K562 (cell line): ENCODE measurements around the gene ELMO3. TPM values are rescaled to one million over a fixed set of nuclear protein-coding genes. Genes with fewer than 3 reads are reported as not detected.

Experiments
- ATAC-seq: fragments of 200-7000 bp; cut with Tn5 transposase; 3 replicates; pipeline ENCODE4 v1.9.1; 2020; ENCODE audit warnings: moderate library complexity
- BruUV-seq: library from RNA; stranded (reverse); fragments of 400-500 nt; replicated peaks from 2 replicates; lab custom pipeline; 2021; lab: Mats Ljungman, UMichigan
- CTCF ChIA-PET: fragments of 300-600 bp; formaldehyde crosslinking; extraction: SDS; loops from one replicate; lab custom pipeline; 2021; ENCODE audit warnings: low intra/inter-chr PET ratio; lab: Yijun Ruan, JAX
- POLR2A ChIA-PET: fragments of 300-600, 350-650 bp; sonication (Branson Sonifier 250); formaldehyde crosslinking; extraction: SDS; loops from one replicate; lab custom pipeline; 2021; ENCODE audit warnings: antibody characterized with exemption, inconsistent platforms; lab: Yijun Ruan, JAX
- DNase-seq, 4 experiments: peaks; one replicate each; pipeline versions ENCODE4 v3.0.0 to v3.0.0-alpha.2; 2011 to 2018; ENCODE audit warnings: low spot score in 3 of 4, mixed read lengths in 3 of 4; ENCODE audit errors: extremely low read depth in 1 of 4
- FAIRE-seq: peaks from 2 replicates; lab custom pipeline; 2011; peaks lifted over from hg19 to GRCh38; lab: Jason Lieb, UNC
- H2AFZ ChIP-seq: 2 replicates; pipeline ENCODE4 v1.6.0; 2011; ENCODE audit warnings: low read depth, low read length, control low read depth, inconsistent platforms
- H3K27ac ChIP-seq: fragments of 200-600 bp; 3 replicates; pipeline ENCODE4 v1.8.0; 2011; ENCODE audit warnings: low read depth, mild to moderate bottlenecking, control low read depth, inconsistent platforms, low read length, moderate library complexity, mixed read lengths; ENCODE audit errors: extremely low read depth
- H3K27me3 ChIP-seq, 2 experiments: fragments of 300-600 bp in 1 of 2; 2 replicates in 1 of 2; 3 replicates in 1 of 2; pipeline versions ENCODE4 v1.6.0 to v1.8.0; 2011; ENCODE audit warnings: inconsistent platforms in 2 of 2, low read length in 2 of 2, mild to moderate bottlenecking in 1 of 2, mixed read lengths in 1 of 2, moderate library complexity in 1 of 2; ENCODE audit not compliant: control insufficient read depth in 2 of 2, insufficient read depth in 2 of 2
- H3K36me3 ChIP-seq: fragments of 300-600 bp; 3 replicates; pipeline ENCODE4 v1.8.0; 2011; ENCODE audit warnings: mild to moderate bottlenecking, low read length, inconsistent platforms; ENCODE audit not compliant: control insufficient read depth, insufficient read depth
- H3K4me1 ChIP-seq, 2 experiments: fragments of 200-600 bp in 1 of 2; replicated peaks in 1 of 2; 2 replicates in 1 of 2; 3 replicates in 1 of 2; pipeline versions ENCODE4 v1.5.1 to v1.8.0; 2011; ENCODE audit warnings: inconsistent platforms in 2 of 2, low read length in 2 of 2, mild to moderate bottlenecking in 1 of 2, mixed read lengths in 1 of 2, moderate library complexity in 1 of 2; ENCODE audit not compliant: control insufficient read depth in 2 of 2, insufficient read depth in 2 of 2
- H3K4me2 ChIP-seq: 2 replicates; pipeline ENCODE4 v1.6.1; 2011; ENCODE audit warnings: low read length, control low read depth, inconsistent platforms, mixed read lengths; ENCODE audit not compliant: insufficient read depth
- H3K4me3 ChIP-seq: fragments of 200-600 bp; sonication (generic), shearing (Covaris generic); 2 replicates; pipeline ENCODE4 v1.5.1; 2016; ENCODE audit warnings: control low read depth, inconsistent platforms
- H3K79me2 ChIP-seq: fragments of 200-600 bp; 3 replicates; pipeline ENCODE4 v1.8.0; 2011; ENCODE audit warnings: low read length, inconsistent platforms; ENCODE audit not compliant: control insufficient read depth, insufficient read depth
- H3K9ac ChIP-seq, 2 experiments: 2 replicates each; pipeline versions ENCODE4 v1.6.0 to v1.6.1; 2011; ENCODE audit warnings: low read depth in 2 of 2, low read length in 2 of 2, control low read depth in 1 of 2, inconsistent platforms in 1 of 2, mild to moderate bottlenecking in 1 of 2, mixed read lengths in 1 of 2; ENCODE audit not compliant: insufficient read depth in 1 of 2
- H3K9me1 ChIP-seq: one replicate; pipeline ENCODE4 v1.6.0; 2011; ENCODE audit warnings: inconsistent platforms, mild to moderate bottlenecking, low read length, moderate library complexity; ENCODE audit not compliant: control insufficient read depth, insufficient read depth
- H3K9me3 ChIP-seq: replicated peaks from 2 replicates; pipeline ENCODE4 v1.5.1; 2011; ENCODE audit warnings: low read depth, low read length, inconsistent platforms; ENCODE audit not compliant: control insufficient read depth, insufficient read depth
- H4K20me1 ChIP-seq: replicated peaks from 2 replicates; pipeline ENCODE4 v1.6.1; 2011; ENCODE audit warnings: low read length, inconsistent platforms, mixed read lengths; ENCODE audit not compliant: control insufficient read depth, insufficient read depth
- BRD4 ChIP-seq: fragments of 200-600 bp; sonication (generic); IDR thresholded peaks from 2 replicates; pipeline ENCODE4 v1.6.1; 2017; ENCODE audit warnings: inconsistent platforms
- BRF1 ChIP-seq: IDR thresholded peaks from 3 replicates; pipeline ENCODE4 v1.6.1; 2011; ENCODE audit warnings: borderline replicate concordance, mild to moderate bottlenecking; ENCODE audit not compliant: insufficient read length; ENCODE audit errors: extremely low read depth
- DACH1 ChIP-seq: fragments of 450-650 bp; IDR thresholded peaks from 2 replicates; pipeline ENCODE4 v1.6.1; 2018; ENCODE audit not compliant: partially characterized antibody
- HMGN3 ChIP-seq: IDR thresholded peaks from 2 replicates; pipeline ENCODE4 v1.6.1; 2011; ENCODE audit warnings: borderline replicate concordance, low read depth, mild to moderate bottlenecking, mixed read lengths, low read length; ENCODE audit not compliant: insufficient read length; ENCODE audit errors: extremely low read depth
- HNRNPLL ChIP-seq: fragments of 200-400 bp; formaldehyde crosslinking; IDR thresholded peaks from 2 replicates; pipeline ENCODE4 v1.6.1; 2017; ENCODE audit warnings: low read length, low read depth, mild to moderate bottlenecking; ENCODE audit not compliant: poor library complexity, severe bottlenecking
- KAT7 ChIP-seq: sonication (generic); formaldehyde crosslinking; IDR thresholded peaks from 2 replicates; pipeline ENCODE4 v1.8.0; 2022; ENCODE audit warnings: missing genetic modification reagents, mild to moderate bottlenecking, borderline replicate concordance
- MNT ChIP-seq, 2 experiments: fragments of 450-650 bp; conservative IDR thresholded peaks; 2 replicates each; pipeline ENCODE4 v1.6.1; 2017; ENCODE audit warnings: mild to moderate bottlenecking in 2 of 2, moderate library complexity in 2 of 2
- MTA1 ChIP-seq: fragments of 450-650 bp; IDR thresholded peaks from 2 replicates; pipeline ENCODE4 v1.6.1; 2017; ENCODE audit warnings: borderline replicate concordance
- TFAP4 ChIP-seq: sonication (generic); formaldehyde crosslinking; IDR thresholded peaks from 2 replicates; pipeline ENCODE4 v1.8.0; 2022; ENCODE audit warnings: missing genetic modification reagents, mild to moderate bottlenecking, moderate library complexity, borderline replicate concordance
- ZNF146 ChIP-seq: IDR thresholded peaks from one replicate; pipeline ENCODE4 v1.6.1; 2018; ENCODE audit warnings: missing compliant biosample characterization; ENCODE audit not compliant: unreplicated experiment
- ZNF766 ChIP-seq: fragments of 200-800 bp; sonication (Bioruptor generic); conservative IDR thresholded peaks from 2 replicates; pipeline ENCODE4 v1.6.1; 2016; ENCODE audit warnings: missing genetic modification characterization, missing compliant biosample characterization
- WGBS: fragments of 100-300 bp; shearing (Covaris generic); methylation state at CpG from one replicate; pipeline ENCODE4 v1.1.6; 2016; ENCODE audit warnings: low coverage, mixed read lengths; ENCODE audit not compliant: insufficient coverage; ENCODE audit errors: missing lambda C conversion rate; 5-methylcytosine and 5-hydroxymethylcytosine counted together
- in situ Hi-C: fragments of 300-500 bp; cut with MboI; formaldehyde crosslinking; loops from 4 replicates; pipeline ENCODE4 v1.15.0; 2018; ENCODE audit warnings: inconsistent platforms, mixed read lengths
- intact Hi-C: fragments of 100-400 bp; cut with micrococcal nuclease; formaldehyde crosslinking; loops from 2 replicates; pipeline ENCODE4 v1.14.2; 2022
- polyA plus RNA-seq, 8 experiments: library from polyadenylated mRNA; depleted of rRNA in 4 of 8; stranded (reverse) in 5 of 8; unstranded in 3 of 8; fragments of >200 nt; fragmentation: Nextera tagmentation in 2 of 8; fragmentation: Illumina TruSeq in 1 of 8; extraction: Ambion mirVana in 2 of 8; extraction: Trizol in 1 of 8; gene quantifications; 2 replicates each; pipeline versions ENCODE4 v1.2.1 to v1.2.3, GENCODE V29; 2011 to 2014; ENCODE audit warnings: inconsistent platforms in 1 of 8, missing spikeins in 1 of 8
- total RNA-seq, 7 experiments: library from RNA; depleted of rRNA in 6 of 7; stranded (reverse); fragments of >200 nt in 6 of 7; fragmentation: Illumina TruSeq in 2 of 7; extraction: Trizol in 2 of 7; gene quantifications; 2 replicates each; pipeline versions ENCODE4 v1.2.1 to v1.2.3, GENCODE V29; 2011 to 2021; ENCODE audit warnings: low replicate concordance in 1 of 7
- TF ChIP-seq, protein P1 (sequence below): sonication (generic); formaldehyde crosslinking; IDR thresholded peaks from 2 replicates; pipeline ENCODE4 v1.8.0; 2023; ENCODE audit warnings: mild to moderate bottlenecking, missing genetic modification reagents
- TF ChIP-seq, protein P2 (sequence below): fragments of 450-650 bp; formaldehyde crosslinking; IDR thresholded peaks from 2 replicates; pipeline ENCODE4 v1.4.0; 2020; ENCODE audit warnings: mild to moderate bottlenecking, mixed read lengths

ELMO3 gene
- total and polyA plus RNA-seq, 9 of the 15 experiments (the other 6 are each of a cell fraction or from before 2014, with no cell fraction given) = 0.04 to 5.1 (median 1.5) TPM

DNA sequence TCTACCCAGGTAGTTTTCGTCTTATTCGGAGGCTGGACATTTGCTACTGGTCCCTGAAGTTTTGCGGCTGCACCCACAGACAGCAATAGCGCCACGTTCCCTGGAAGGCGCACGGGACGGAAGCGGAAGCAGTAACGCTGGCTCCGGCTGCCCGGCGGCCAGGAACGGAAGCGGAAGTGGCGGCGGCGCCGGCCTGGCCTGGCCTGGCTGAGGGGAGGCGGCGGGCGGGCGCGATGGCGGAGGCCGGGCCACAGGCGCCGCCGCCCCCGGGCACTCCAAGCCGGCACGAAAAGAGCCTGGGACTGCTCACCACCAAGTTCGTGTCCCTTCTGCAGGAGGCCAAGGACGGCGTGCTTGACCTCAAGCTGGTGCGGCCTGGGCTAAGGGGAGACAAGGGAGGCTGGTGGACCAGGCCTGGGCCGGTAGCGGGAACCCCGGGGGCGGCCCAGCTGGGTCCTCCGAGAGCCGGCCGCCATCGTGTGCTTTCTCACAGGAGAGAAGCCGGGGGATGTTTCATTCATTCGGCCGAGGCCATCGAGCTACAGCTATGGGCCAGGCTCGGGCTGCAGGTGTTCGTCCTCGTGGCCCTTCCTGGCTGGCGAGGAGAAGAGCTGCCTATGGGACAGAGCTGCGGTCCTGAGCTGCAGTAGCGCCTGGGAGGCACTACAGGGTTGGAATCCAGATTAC, 6.8 kb upstream of the ELMO3 start, which contains the start of gene E2F4 (continued):
- peak in 1 of 2 experiments; percentile 76; a peak in 3 of 4 replicates for TF ChIP-seq MNT (conservative IDR thresholded peaks at IDR 0.05)

- in situ Hi-C loops (no loop called here), intact Hi-C loops (loop anchor here (2.0 to 5.0 kb wide), 2 partner anchors 34 to 54 kb away; partner anchors contain the start of genes FHOD1 and TMEM208)
- Histone ChIP-seq H3K79me2 (peaks cover 46% of the 10 kb centered on the region), H3K36me3 (peaks cover 51% of the 10 kb centered on the region), H3K27me3 (no peaks in the 10 kb centered on the region), H3K9me1 (no peaks in the 10 kb centered on the region), H2AFZ (no peak overlapping the region), H4K20me1 (no peaks in the 10 kb centered on the region), H3K9me3 (no peaks in the 10 kb centered on the region), H3K9ac (peak overlapping the region; percentile 88 to 95), H3K4me3 (peak overlapping the region; percentile 83), H3K27ac (peak overlapping the region; percentile 63), H3K4me2 (peak overlapping the region; percentile 97), H3K4me1 (peaks cover 38 to 64% of the 10 kb centered on the region in 2 experiments)
- peak in 2 of 4 experiments; percentile 50 to 53 for DNase-seq
- BruUV-seq = no TSS peak
- no peak; the same call in 2 of the 3 replicates for ATAC-seq
- 0% methylated on average over 16 of the region's 17 CpGs for WGBS
- FAIRE-seq = no peak
- ChIA-PET POLR2A (interaction anchor here (0.6 to 1.1 kb wide), 4 partner anchors 14 to 1178 kb away, joined by 3 to 4 read pairs (median 3); no protein-coding TSS in a partner anchor), CTCF (no interaction called here)
- TF ChIP-seq HMGN3 = no peak
- peak; percentile 66 for TF ChIP-seq TFAP4 (CRISPR knock-in tag)
- no peak for TF ChIP-seq ZNF766 (CRISPR knock-in tag)
- TF ChIP-seq DACH1 = peak; percentile 59
- TF ChIP-seq BRD4 = no peak
- TF ChIP-seq, protein P1, sequence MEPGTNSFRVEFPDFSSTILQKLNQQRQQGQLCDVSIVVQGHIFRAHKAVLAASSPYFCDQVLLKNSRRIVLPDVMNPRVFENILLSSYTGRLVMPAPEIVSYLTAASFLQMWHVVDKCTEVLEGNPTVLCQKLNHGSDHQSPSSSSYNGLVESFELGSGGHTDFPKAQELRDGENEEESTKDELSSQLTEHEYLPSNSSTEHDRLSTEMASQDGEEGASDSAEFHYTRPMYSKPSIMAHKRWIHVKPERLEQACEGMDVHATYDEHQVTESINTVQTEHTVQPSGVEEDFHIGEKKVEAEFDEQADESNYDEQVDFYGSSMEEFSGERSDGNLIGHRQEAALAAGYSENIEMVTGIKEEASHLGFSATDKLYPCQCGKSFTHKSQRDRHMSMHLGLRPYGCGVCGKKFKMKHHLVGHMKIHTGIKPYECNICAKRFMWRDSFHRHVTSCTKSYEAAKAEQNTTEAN (CRISPR knock-in tag) = no peak
- TF ChIP-seq, protein P2, sequence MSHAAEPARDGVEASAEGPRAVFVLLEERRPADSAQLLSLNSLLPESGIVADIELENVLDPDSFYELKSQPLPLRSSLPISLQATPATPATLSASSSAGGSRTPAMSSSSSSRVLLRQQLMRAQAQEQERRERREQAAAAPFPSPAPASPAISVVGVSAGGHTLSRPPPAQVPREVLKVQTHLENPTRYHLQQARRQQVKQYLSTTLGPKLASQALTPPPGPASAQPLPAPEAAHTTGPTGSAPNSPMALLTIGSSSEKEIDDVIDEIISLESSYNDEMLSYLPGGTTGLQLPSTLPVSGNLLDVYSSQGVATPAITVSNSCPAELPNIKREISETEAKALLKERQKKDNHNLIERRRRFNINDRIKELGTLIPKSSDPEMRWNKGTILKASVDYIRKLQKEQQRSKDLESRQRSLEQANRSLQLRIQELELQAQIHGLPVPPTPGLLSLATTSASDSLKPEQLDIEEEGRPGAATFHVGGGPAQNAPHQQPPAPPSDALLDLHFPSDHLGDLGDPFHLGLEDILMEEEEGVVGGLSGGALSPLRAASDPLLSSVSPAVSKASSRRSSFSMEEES (CRISPR knock-in tag) = no peak
- peak; percentile 51; the same call in 1 of the 2 replicates for TF ChIP-seq KAT7
- TF ChIP-seq HNRNPLL = peak; percentile 22
- TF ChIP-seq BRF1 = no peak
- no peak for TF ChIP-seq MTA1
- TF ChIP-seq ZNF146 (CRISPR knock-in tag) = no peak
Measured at GRCh38 chr16:67192781-67193361, 6.1 kb upstream of the ELMO3 start.
